GM12891 (cell line): Measurements from ENCODE around the gene TMEM196.

Experiments
- POLR2A ChIP-seq: IDR thresholded peaks from 2 replicates; pipeline ENCODE4 v1.6.1; 2011; ENCODE audit warnings: low read depth, low read length, control low read depth
- POLR2AphosphoS5 ChIP-seq: IDR thresholded peaks from 2 replicates; pipeline ENCODE4 v1.6.1; 2011; ENCODE audit warnings: low read depth, low read length, control low read depth
- SPI1 ChIP-seq: IDR thresholded peaks from 2 replicates; pipeline ENCODE4 v1.6.1; 2011; ENCODE audit warnings: low read depth, low read length, control low read depth
- TAF1 ChIP-seq: IDR thresholded peaks from 2 replicates; pipeline ENCODE4 v1.6.1; 2011; ENCODE audit warnings: low read depth, low read length, control low read depth

DNA sequence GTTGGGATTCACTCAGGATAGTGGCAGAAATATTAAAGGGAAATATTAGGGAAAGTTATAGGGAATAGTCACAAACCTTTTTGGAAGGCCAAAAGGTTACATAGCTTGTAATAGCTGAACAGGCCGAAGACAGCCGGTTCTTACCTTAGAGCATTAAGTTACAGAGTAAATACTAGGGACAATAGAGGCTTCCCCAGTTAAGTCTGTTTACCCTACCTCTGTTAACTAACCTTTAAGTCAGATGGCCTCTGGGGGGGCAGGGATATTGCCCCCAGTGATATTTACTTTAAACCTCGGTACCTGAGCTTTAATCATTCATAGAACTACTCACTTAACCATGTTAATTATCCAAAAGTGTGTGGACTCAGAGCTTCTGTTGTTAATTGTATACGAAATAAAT, 71.9 kb downstream of the TMEM196 start:
- TF ChIP-seq POLR2A = no peak
- TF ChIP-seq POLR2AphosphoS5 = no peak
- no peak for TF ChIP-seq TAF1
- no peak for TF ChIP-seq SPI1
